ENCODE measurements around the gene ULBP3.
"Not testable (repeated sequence)": the region's sequence is repeated elsewhere in the genome, so short reads cannot be mapped to it uniquely, and the experiment has no call there.

Gene ULBP3

DNA sequence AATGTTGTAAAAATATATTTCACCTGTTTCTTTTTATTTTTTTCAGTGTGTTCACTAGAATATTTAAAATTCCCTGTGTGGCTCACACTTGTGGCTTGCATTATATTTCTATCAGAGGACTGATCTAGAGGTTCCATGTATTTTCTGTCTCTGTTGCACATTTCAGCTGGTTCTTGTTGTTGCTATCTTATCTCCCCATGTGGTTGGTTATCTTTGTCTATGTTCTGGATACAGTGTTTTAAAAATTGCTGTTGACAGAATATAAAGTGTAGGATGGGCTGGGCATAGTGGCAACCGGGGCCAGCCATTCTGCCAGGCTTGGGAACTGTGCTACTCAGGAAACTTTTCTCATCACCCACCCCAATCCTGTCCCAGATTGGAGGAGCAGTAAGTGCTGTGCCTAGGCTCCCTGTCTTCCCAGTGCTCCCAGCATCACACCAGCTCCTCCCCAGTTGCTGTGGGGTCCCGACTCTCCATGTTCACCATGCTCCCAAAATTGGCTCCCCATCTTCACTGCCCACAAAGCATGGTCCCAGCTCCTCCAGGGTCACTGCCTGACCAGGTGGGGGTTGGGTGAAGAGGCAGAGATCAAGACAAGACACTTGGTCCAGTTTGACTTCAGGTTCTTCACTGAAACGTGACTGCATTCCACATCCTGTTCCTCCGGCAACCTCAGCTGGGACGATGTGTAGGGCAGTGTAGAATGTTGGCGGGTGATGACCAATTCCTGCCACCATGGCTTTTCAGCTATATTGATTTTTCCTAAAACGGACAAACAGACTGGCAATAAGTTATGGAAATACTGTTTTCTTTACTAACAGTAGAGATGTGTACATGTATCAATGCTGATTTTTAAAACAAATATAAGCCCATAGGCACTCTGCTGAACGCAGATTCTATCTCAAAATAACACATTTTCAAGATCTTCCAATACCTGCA lies 55.8 kb downstream of the ULBP3 start:
- H3K27ac ChIP-seq: not testable (repeated sequence)
